Pancreas (tissue), 10 donors: Measurements from ENCODE around the gene ANKH. TPM values are rescaled to one million over a fixed set of nuclear protein-coding genes. Genes with fewer than 3 reads are reported as not detected.

Experiments used
- ATAC-seq, 4 donors: fragments of 200-7000 bp; cut with Tn5 transposase; one replicate each; pipeline versions ENCODE4 v1.8.0 to v1.9.1; 2020; ENCODE audit warnings: mild to moderate bottlenecking in 4 of 4, moderate library complexity in 4 of 4
- DNase-seq, 6 donors: peaks; one replicate each; pipeline ENCODE4 v3.0.0-alpha.2; 2020
- FAIRE-seq: peaks from 2 replicates; lab custom pipeline; 2012; peaks lifted over from hg19 to GRCh38; lab: Jason Lieb, UNC
- H3K27ac ChIP-seq, 4 donors: fragments of 200-600 bp; sonication (generic); 1 replicate in 3 of 4; 2 replicates in 1 of 4; pipeline versions ENCODE4 v1.5.0 to v1.8.0; 2020
- H3K27me3 ChIP-seq, 4 donors: fragments of 200-600 bp; one replicate each; pipeline ENCODE4 v1.8.0; 2021
- H3K36me3 ChIP-seq, 3 donors: fragments of 200-600 bp; sonication (generic) in 1 of 3; one replicate each; pipeline versions ENCODE4 v1.5.0 to v1.8.0; 2020 to 2021
- H3K4me1 ChIP-seq, 3 donors: fragments of 200-600 bp; one replicate each; pipeline ENCODE4 v1.8.0; 2021
- H3K4me3 ChIP-seq, 4 donors: fragments of 200-600 bp; sonication (generic) in 2 of 4; one replicate each; pipeline versions ENCODE4 v1.5.0 to v1.8.0; 2020 to 2021
- H3K9me3 ChIP-seq, 4 donors: fragments of 200-600 bp; one replicate each; pipeline ENCODE4 v1.8.0; 2021
- CTCF ChIP-seq, 4 donors: fragments of 200-600 bp; sonication (generic) in 3 of 4; IDR thresholded peaks; one replicate each; pipeline versions ENCODE4 v1.5.0 to v1.8.0; 2021; ENCODE audit warnings: antibody characterized with exemption in 4 of 4
- WGBS, 2 donors: extraction: QIAGEN DNeasy Blood & Tissue Kit; methylation state at CpG; one replicate each; pipeline ENCODE4 v1.1.7; 2013; 5-methylcytosine and 5-hydroxymethylcytosine counted together
- intact Hi-C, 3 donors: fragments of 100-400 bp; cut with DNase I; formaldehyde crosslinking; loops; one replicate each; pipeline versions ENCODE4 v1.11.1 to v1.14.2; 2022
- polyA plus RNA-seq, 2 donors: library from polyadenylated mRNA; stranded (reverse); fragments of 200-250 nt; gene quantifications; one replicate each; pipeline ENCODE4 v1.2.3, GENCODE V29; 2013
- total RNA-seq, 6 donors: library from RNA; stranded (reverse); fragmentation: NEBNext Ultra II Directional in 4 of 6; extraction: Animal tissue kit (Norgen Biotek cat#: 25700) in 4 of 6; gene quantifications; one replicate each; pipeline versions ENCODE4 v1.2.1 to v1.2.4, GENCODE V29; 2021 to 2023
- donor health status: healthy with polysubstance abuse.
- donor health status: DM: no; HTN: no; CAD: no; lungs with moderate emphysema.
- donor health status: DM: no; HTN: no; CAD: no.
- donor health status: control.
- donor health status: control.
- donor health status: Bipolar disorder and iron deficiency.
- donor health status: DM: yes; HTN: yes; CAD: no.
- donor health status: DM: no; HTN: no; CAD: no.
- donor health status: DM: no; HTN: no; CAD: no.
- donor health status: DM: yes; HTN: yes; CAD: no.

The ANKH gene
- total and polyA plus RNA-seq, 8 donors: 11.8 to 48.6 (median 37.7) TPM

DNA sequence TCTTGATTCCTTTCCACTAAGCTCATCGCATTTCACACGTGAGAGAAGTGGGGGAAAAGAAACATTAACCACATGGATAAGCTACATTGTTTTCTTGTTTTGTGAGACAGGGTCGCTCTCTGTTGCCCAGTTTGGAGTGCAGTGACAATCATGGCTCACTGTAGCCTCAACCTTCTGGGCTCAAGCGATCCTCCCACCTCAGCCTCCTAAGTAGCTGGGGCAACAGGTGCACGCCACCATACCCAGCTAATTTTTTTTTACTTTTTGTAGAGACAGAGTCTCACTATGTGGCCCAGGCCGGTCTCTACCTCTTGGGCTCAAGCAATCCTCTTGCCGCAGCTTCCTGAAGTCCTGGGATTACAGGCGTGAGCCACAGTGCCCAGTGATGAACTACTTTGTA lies 204.3 kb downstream of the ANKH start:
- WGBS, 2 donors: 81 to 83% methylated on average over 8 of the region's 8 CpGs
- intact Hi-C loops: no loop called here
- FAIRE-seq (no peak), DNase-seq (no peak), ATAC-seq (no peak)
- Histone ChIP-seq H3K9me3 (no peaks in the 10 kb centered on the region), H3K4me3 (no peak overlapping the region), H3K36me3 (no peaks in the 10 kb centered on the region), H3K27ac (no peak overlapping the region), H3K27me3 (no peaks in the 10 kb centered on the region), H3K4me1 (peaks cover 21 to 40% (median 26%) of the 10 kb centered on the region in 3 donors)
- TF ChIP-seq CTCF (IDR thresholded peaks at IDR 0.05): no peak

DNA sequence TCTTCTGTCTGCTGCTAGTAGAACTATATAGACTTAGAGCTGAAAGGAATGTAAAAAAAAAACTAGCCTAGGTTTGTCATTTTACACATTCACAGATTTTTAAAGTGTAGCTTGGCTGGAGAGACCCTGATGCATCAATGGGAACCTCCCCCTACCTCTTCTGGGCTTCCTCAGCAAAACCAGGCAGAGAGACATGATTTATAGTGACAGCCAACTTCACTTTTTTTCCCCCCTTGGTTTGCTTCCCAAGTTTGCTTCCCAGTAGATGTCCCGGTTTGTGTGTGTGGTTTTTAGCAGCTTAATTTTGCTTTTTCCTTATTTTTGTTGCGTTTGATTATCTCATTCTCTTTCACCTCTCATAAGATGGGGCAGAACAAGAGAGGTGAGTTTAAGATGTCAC lies 205.2 kb downstream of the ANKH start:
- TF ChIP-seq CTCF (IDR thresholded peaks at IDR 0.05): no peak
- Histone ChIP-seq H3K4me1 (peaks cover 13 to 31% (median 21%) of the 10 kb centered on the region in 3 donors), H3K27ac (no peak overlapping the region), H3K4me3 (no peak overlapping the region), H3K9me3 (no peaks in the 10 kb centered on the region), H3K36me3 (no peaks in the 10 kb centered on the region), H3K27me3 (no peaks in the 10 kb centered on the region)
- ATAC-seq (no peak), FAIRE-seq (no peak), DNase-seq (no peak)
- WGBS, 2 donors: 37 to 48% methylated on average over 2 of the region's 2 CpGs
- intact Hi-C loops: no loop called here

DNA sequence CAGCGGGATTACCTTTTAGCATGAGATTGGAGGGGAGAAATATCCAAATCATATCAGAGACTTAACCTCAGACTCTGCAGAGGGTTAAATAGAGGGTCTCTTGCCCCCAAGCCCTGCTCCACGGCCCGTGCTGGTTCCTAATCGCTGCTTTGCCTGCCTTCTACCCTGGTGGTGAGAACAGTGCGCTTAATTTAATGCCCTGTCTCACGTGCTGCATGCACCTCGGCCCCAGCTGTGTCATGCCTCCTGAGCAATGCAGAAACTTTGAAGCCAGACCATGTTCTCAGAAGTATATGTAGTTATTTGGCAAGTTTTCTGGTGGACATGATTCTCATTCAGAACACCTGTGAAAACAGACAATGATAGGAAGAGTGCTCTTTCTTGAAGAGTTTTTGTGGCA lies 205.6 kb downstream of the ANKH start:
- H3K27me3 ChIP-seq: no peaks in the 10 kb centered on the region
- H3K36me3 ChIP-seq: no peaks in the 10 kb centered on the region
- WGBS, 2 donors: 5 to 12% methylated on average over 7 of the region's 7 CpGs
- FAIRE-seq: no peak
- intact Hi-C loops: no loop called here
- no peak for TF ChIP-seq CTCF (IDR thresholded peaks at IDR 0.05)
- ATAC-seq: peak in 3 of 4 donors; percentile 15 to 27 (median 18)
- H3K27ac ChIP-seq: no peak overlapping the region
- peak overlapping the region in 3 of 4 donors; percentile 75 to 86 (median 77) for H3K4me3 ChIP-seq
- peak in 2 of 6 donors; percentile 24 to 32 for DNase-seq
- H3K4me1 ChIP-seq: peaks cover 9 to 27% (median 17%) of the 10 kb centered on the region in 3 donors
- H3K9me3 ChIP-seq: no peaks in the 10 kb centered on the region

DNA sequence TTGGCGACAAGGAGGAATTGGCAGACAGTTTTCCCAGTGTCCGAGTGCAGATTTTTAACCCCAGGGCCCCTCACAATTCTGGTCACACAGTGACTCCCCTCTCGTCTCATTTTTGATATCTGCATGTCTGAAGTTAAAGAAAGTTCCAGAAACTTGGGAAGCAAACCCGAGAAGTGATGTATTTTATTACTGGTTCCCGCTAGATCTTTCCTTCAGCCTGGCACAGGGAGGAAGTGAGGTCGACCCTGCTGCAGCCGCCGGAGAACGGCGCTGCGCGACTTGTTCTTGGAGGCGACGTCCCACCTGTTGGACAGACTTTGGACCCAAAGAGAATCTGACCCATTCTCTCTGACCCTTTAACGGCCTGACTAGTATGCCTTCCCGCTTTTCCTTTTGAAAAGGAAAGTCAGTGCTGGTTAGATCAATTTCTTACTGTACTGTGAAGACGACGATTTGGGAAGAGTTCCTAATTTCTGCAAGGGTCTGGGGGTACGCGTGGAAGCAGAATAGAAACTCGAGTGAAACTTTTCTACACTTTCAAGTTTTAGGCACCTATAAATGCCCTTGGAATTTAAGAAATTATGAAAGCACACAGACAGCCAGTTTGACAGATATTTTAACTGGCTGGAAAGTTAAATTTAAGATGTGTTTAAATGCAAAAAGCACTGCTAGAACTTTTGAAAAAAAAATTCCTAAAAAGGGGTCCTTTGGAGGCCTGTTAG lies 206.3 kb downstream of the ANKH start:
- no peak for TF ChIP-seq CTCF (IDR thresholded peaks at IDR 0.05)
- no peak for FAIRE-seq
- H3K9me3 ChIP-seq: no peaks in the 10 kb centered on the region
- peak in 3 of 4 donors; percentile 27 to 50 (median 49) for ATAC-seq
- DNase-seq: peak; percentile 41 to 70 (median 46)
- 1% methylated on average over 21 of the region's 21 CpGs for WGBS, 2 donors
- H3K36me3 ChIP-seq: no peaks in the 10 kb centered on the region
- H3K4me3 ChIP-seq: peak overlapping the region; percentile 75 to 86 (median 78)
- no peaks in the 10 kb centered on the region for H3K27me3 ChIP-seq
- H3K4me1 ChIP-seq: peaks cover 6 to 22% (median 14%) of the 10 kb centered on the region in 3 donors
- intact Hi-C loops: no loop called here
- H3K27ac ChIP-seq: peak overlapping the region; percentile 85 to 92 (median 90)
